Memory B cell (primary cell): Measurements from ENCODE around the gene UMAD1.
A peak's percentile ranks its signal among the peaks of the same experiment; 100 is the strongest.

Source experiments
- ATAC-seq: fragments of 150-1000 bp; cut with Tn5 transposase; 2 replicates; pipeline ENCODE4 v1.10.0; 2021; ENCODE audit warnings: low read depth, mild to moderate bottlenecking, moderate library complexity
- DNase-seq, 2 donors: peaks; one replicate each; pipeline ENCODE4 v3.0.0; 2022; ENCODE audit warnings: low spot score in 2 of 2
- H3K27ac Mint-ChIP-seq: one replicate; pipeline ENCODE4 v1.8.0; 2022; ENCODE audit warnings: mild to moderate bottlenecking, moderate library complexity, mixed read lengths
- H3K27me3 Mint-ChIP-seq: one replicate; pipeline ENCODE4 v1.8.0; 2022; ENCODE audit warnings: mixed read lengths
- H3K36me3 Mint-ChIP-seq: one replicate; pipeline ENCODE4 v1.8.0; 2022; ENCODE audit warnings: mild to moderate bottlenecking, mixed read lengths
- H3K4me1 Mint-ChIP-seq: one replicate; pipeline ENCODE4 v1.8.0; 2022; ENCODE audit warnings: mixed read lengths
- H3K4me3 Mint-ChIP-seq: one replicate; pipeline ENCODE4 v1.8.0; 2022; ENCODE audit warnings: mild to moderate bottlenecking, moderate library complexity, mixed read lengths
- H3K9me3 Mint-ChIP-seq: one replicate; pipeline ENCODE4 v1.8.0; 2022; ENCODE audit warnings: mixed read lengths

Gene UMAD1

GRCh38 chr7:7738177-7738576, 97.6 kb downstream of the UMAD1 start:
- H3K4me3 Mint-ChIP-seq = no peak overlapping the region
- H3K4me1 Mint-ChIP-seq = peaks cover 2% of the 10 kb centered on the region
- H3K36me3 Mint-ChIP-seq = peaks cover 9% of the 10 kb centered on the region
- H3K9me3 Mint-ChIP-seq = no peaks in the 10 kb centered on the region
- H3K27ac Mint-ChIP-seq = no peak overlapping the region
- no peak for DNase-seq
- ATAC-seq = no peak
- no peaks in the 10 kb centered on the region for H3K27me3 Mint-ChIP-seq

- H3K9me3 Mint-ChIP-seq = no peaks in the 10 kb centered on the region
- DNase-seq (no peak), ATAC-seq (no peak)
- no peak overlapping the region for H3K4me3 Mint-ChIP-seq
- H3K27ac Mint-ChIP-seq = peak overlapping the region; percentile 37
- peaks cover 2% of the 10 kb centered on the region for H3K4me1 Mint-ChIP-seq
- peaks cover 9% of the 10 kb centered on the region for H3K36me3 Mint-ChIP-seq
- H3K27me3 Mint-ChIP-seq = no peaks in the 10 kb centered on the region
These were observed 98.1 kb downstream of the UMAD1 start for GRCh38 chr7:7738622-7739021.

GRCh38 chr7:7739204-7740036, 98.9 kb downstream of the UMAD1 start:
- peaks cover 2% of the 10 kb centered on the region for H3K4me1 Mint-ChIP-seq
- ATAC-seq (no peak), DNase-seq (no peak)
- peak overlapping the region; percentile 56 for H3K27ac Mint-ChIP-seq
- peaks cover 9% of the 10 kb centered on the region for H3K36me3 Mint-ChIP-seq
- no peak overlapping the region for H3K4me3 Mint-ChIP-seq
- no peaks in the 10 kb centered on the region for H3K9me3 Mint-ChIP-seq
- no peaks in the 10 kb centered on the region for H3K27me3 Mint-ChIP-seq

- no peak for DNase-seq
- ATAC-seq = no peak
- no peaks in the 10 kb centered on the region for H3K27me3 Mint-ChIP-seq
- H3K27ac Mint-ChIP-seq = peak overlapping the region; percentile 56
- no peak overlapping the region for H3K4me3 Mint-ChIP-seq
- no peaks in the 10 kb centered on the region for H3K9me3 Mint-ChIP-seq
- peaks cover under 1% of the 10 kb centered on the region for H3K4me1 Mint-ChIP-seq
- H3K36me3 Mint-ChIP-seq = peaks cover 9% of the 10 kb centered on the region
These were observed 99.4 kb downstream of the UMAD1 start for GRCh38 chr7:7740037-7740355.

GRCh38 chr7:7742223-7742622, 101.7 kb downstream of the UMAD1 start:
- Mint-ChIP-seq H3K27me3 (no peaks in the 10 kb centered on the region), H3K4me1 (peaks cover 10% of the 10 kb centered on the region), H3K27ac (no peak overlapping the region), H3K9me3 (no peaks in the 10 kb centered on the region), H3K4me3 (no peak overlapping the region), H3K36me3 (peaks cover 8% of the 10 kb centered on the region)
- no peak for DNase-seq
- no peak for ATAC-seq

GRCh38 chr7:7745258-7745657, 104.7 kb downstream of the UMAD1 start:
- DNase-seq = no peak
- H3K27ac Mint-ChIP-seq = no peak overlapping the region
- peaks cover 10% of the 10 kb centered on the region for H3K4me1 Mint-ChIP-seq
- ATAC-seq = no peak
- H3K4me3 Mint-ChIP-seq = no peak overlapping the region
- H3K9me3 Mint-ChIP-seq = no peaks in the 10 kb centered on the region
- H3K27me3 Mint-ChIP-seq = no peaks in the 10 kb centered on the region
- H3K36me3 Mint-ChIP-seq = peaks cover 6% of the 10 kb centered on the region

- Mint-ChIP-seq H3K36me3 (peaks cover 6% of the 10 kb centered on the region), H3K4me3 (no peak overlapping the region), H3K9me3 (no peaks in the 10 kb centered on the region), H3K27ac (no peak overlapping the region), H3K4me1 (peaks cover 10% of the 10 kb centered on the region), H3K27me3 (no peaks in the 10 kb centered on the region)
- DNase-seq (no peak), ATAC-seq (no peak)
These were observed 105.4 kb downstream of the UMAD1 start for GRCh38 chr7:7745966-7746365.

- peaks cover 6% of the 10 kb centered on the region for H3K36me3 Mint-ChIP-seq
- no peaks in the 10 kb centered on the region for H3K9me3 Mint-ChIP-seq
- no peak for DNase-seq
- ATAC-seq = no peak
- H3K4me1 Mint-ChIP-seq = peaks cover 15% of the 10 kb centered on the region
- no peak overlapping the region for H3K27ac Mint-ChIP-seq
- no peak overlapping the region for H3K4me3 Mint-ChIP-seq
- H3K27me3 Mint-ChIP-seq = no peaks in the 10 kb centered on the region
These were observed 105.9 kb downstream of the UMAD1 start for GRCh38 chr7:7746458-7746857.

- Mint-ChIP-seq H3K36me3 (peaks cover 9% of the 10 kb centered on the region), H3K27ac (no peak overlapping the region), H3K4me3 (no peak overlapping the region), H3K9me3 (no peaks in the 10 kb centered on the region), H3K27me3 (no peaks in the 10 kb centered on the region), H3K4me1 (peaks cover 10% of the 10 kb centered on the region)
- no peak for DNase-seq
- no peak for ATAC-seq
These were observed 110.2 kb downstream of the UMAD1 start for GRCh38 chr7:7750571-7751242.

- ATAC-seq (no peak), DNase-seq (no peak)
- Mint-ChIP-seq H3K36me3 (peaks cover 9% of the 10 kb centered on the region), H3K27me3 (no peaks in the 10 kb centered on the region), H3K4me1 (peaks cover 9% of the 10 kb centered on the region), H3K27ac (no peak overlapping the region), H3K9me3 (no peaks in the 10 kb centered on the region), H3K4me3 (no peak overlapping the region)
These were observed 110.9 kb downstream of the UMAD1 start for GRCh38 chr7:7751243-7752092.

- peaks cover 14% of the 10 kb centered on the region for H3K4me1 Mint-ChIP-seq
- no peak overlapping the region for H3K27ac Mint-ChIP-seq
- H3K9me3 Mint-ChIP-seq = no peaks in the 10 kb centered on the region
- peaks cover 10% of the 10 kb centered on the region for H3K36me3 Mint-ChIP-seq
- DNase-seq (no peak), ATAC-seq (no peak)
- no peak overlapping the region for H3K4me3 Mint-ChIP-seq
- no peaks in the 10 kb centered on the region for H3K27me3 Mint-ChIP-seq
These were observed 116.0 kb downstream of the UMAD1 start for GRCh38 chr7:7756577-7756976.

- H3K36me3 Mint-ChIP-seq = peaks cover 10% of the 10 kb centered on the region
- DNase-seq (no peak), ATAC-seq (no peak)
- H3K4me1 Mint-ChIP-seq = peaks cover 20% of the 10 kb centered on the region
- H3K27ac Mint-ChIP-seq = no peak overlapping the region
- no peaks in the 10 kb centered on the region for H3K9me3 Mint-ChIP-seq
- no peaks in the 10 kb centered on the region for H3K27me3 Mint-ChIP-seq
- no peak overlapping the region for H3K4me3 Mint-ChIP-seq
These were observed 117.0 kb downstream of the UMAD1 start for GRCh38 chr7:7757576-7757975.

- no peaks in the 10 kb centered on the region for H3K9me3 Mint-ChIP-seq
- DNase-seq (peak in 1 of 2 donors; percentile 23), ATAC-seq (peak; percentile 75)
- H3K36me3 Mint-ChIP-seq = peaks cover 2% of the 10 kb centered on the region
- H3K4me3 Mint-ChIP-seq = peak overlapping the region; percentile 87
- peak overlapping the region; percentile 84 for H3K27ac Mint-ChIP-seq
- peaks cover 30% of the 10 kb centered on the region for H3K4me1 Mint-ChIP-seq
- H3K27me3 Mint-ChIP-seq = no peaks in the 10 kb centered on the region
These were observed 120.9 kb downstream of the UMAD1 start for GRCh38 chr7:7761340-7761973.
